GM12864 (cell line): ENCODE data around the gene PSMD4.

Source experiments
- DNase-seq: peaks from one replicate; pipeline ENCODE4 v3.0.0-alpha.2; 2011; ENCODE audit warnings: low read depth
- H3K4me3 ChIP-seq: 2 replicates; pipeline ENCODE4 v1.5.1; 2011; ENCODE audit warnings: mild to moderate bottlenecking, low read depth, low read length, control low read depth
- TF ChIP-seq, protein P1 (sequence below): IDR thresholded peaks from 2 replicates; pipeline ENCODE4 v1.5.1; 2011; ENCODE audit warnings: low read depth, mild to moderate bottlenecking, moderate library complexity, low read length, control low read depth, inconsistent platforms; ENCODE audit errors: missing control alignments

The PSMD4 gene

DNA sequence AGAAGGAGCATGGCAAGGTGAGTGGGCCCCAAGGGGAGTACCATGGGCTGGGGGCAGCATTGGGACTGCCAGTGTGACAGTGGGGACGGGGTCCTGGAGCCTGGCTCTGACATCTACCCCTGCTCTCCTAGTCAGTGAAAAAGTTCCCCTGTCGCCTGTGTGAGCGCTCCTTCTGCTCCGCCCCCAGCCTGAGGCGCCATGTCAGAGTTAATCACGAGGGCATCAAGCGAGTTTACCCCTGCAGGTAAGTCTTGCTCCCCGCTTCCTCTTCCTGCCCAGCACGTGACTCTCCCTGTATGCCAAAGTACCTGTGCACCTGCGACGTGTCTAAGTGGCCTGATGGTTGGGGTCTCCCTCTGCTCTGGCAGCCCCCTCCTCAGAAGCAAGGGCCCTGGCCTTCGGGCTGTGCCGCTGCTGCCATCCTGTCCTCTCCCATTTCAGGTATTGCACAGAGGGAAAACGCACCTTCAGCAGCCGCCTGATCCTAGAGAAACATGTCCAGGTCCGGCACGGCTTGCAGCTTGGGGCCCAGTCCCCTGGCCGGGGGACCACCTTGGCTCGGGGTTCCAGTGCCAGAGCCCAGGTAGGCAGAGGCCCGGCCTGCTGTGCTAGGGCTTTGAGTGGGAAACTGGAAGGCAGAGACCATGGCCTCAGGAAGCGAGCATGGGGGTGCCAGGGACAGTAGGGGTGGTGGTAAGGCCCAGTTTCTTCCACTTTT lies 35.6 kb downstream of the PSMD4 start:
- TF ChIP-seq, protein P1, sequence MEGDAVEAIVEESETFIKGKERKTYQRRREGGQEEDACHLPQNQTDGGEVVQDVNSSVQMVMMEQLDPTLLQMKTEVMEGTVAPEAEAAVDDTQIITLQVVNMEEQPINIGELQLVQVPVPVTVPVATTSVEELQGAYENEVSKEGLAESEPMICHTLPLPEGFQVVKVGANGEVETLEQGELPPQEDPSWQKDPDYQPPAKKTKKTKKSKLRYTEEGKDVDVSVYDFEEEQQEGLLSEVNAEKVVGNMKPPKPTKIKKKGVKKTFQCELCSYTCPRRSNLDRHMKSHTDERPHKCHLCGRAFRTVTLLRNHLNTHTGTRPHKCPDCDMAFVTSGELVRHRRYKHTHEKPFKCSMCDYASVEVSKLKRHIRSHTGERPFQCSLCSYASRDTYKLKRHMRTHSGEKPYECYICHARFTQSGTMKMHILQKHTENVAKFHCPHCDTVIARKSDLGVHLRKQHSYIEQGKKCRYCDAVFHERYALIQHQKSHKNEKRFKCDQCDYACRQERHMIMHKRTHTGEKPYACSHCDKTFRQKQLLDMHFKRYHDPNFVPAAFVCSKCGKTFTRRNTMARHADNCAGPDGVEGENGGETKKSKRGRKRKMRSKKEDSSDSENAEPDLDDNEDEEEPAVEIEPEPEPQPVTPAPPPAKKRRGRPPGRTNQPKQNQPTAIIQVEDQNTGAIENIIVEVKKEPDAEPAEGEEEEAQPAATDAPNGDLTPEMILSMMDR = no peak
- no peak for DNase-seq
- H3K4me3 ChIP-seq = no peak overlapping the region

GRCh38 chr1:151290709-151291303 lies 36.3 kb downstream of the PSMD4 start:
- TF ChIP-seq, protein P1 = no peak
- DNase-seq = no peak
- H3K4me3 ChIP-seq = no peak overlapping the region

GRCh38 chr1:151292207-151293030 lies 37.9 kb downstream of the PSMD4 start:
- TF ChIP-seq, protein P1 = peak; percentile 18
- no peak overlapping the region for H3K4me3 ChIP-seq
- DNase-seq = no peak

DNA sequence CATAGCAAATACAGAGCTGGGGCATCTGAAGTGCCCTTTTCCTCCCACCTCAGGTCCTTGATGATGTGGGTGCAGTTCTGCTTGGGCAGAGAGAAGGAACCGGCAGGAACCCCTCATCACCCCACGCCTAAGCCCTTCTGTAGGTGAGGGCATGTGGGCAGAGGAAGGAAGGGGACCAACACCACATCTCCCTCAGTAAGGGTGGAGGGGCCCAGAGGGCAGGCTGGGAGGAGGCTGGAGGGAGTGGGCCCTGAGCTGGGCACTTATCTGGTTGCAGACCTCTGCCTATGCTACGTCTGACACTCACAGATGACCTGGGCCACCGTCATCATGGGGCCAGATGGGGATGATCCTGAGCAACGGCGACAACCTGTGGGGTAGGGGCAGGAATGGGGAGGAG lies 38.6 kb downstream of the PSMD4 start:
- TF ChIP-seq, protein P1 = no peak
- no peak overlapping the region for H3K4me3 ChIP-seq
- no peak for DNase-seq

GRCh38 chr1:151294742-151295462 lies 40.4 kb downstream of the PSMD4 start:
- H3K4me3 ChIP-seq = no peak overlapping the region
- no peak for DNase-seq
- TF ChIP-seq, protein P1 = no peak

- TF ChIP-seq, protein P1 = no peak
- no peak for DNase-seq
Measured at GRCh38 chr1:151309811-151310323, 55.3 kb downstream of the PSMD4 start.

More at GRCh38 chr1:151309811-151310323, 55.3 kb downstream of the PSMD4 start:
- H3K4me3 ChIP-seq = no peak overlapping the region
